OCI-LY7 (cell line): ENCODE measurements around the gene PDK2. TPM values are rescaled to one million over a fixed set of nuclear protein-coding genes. Genes with fewer than 3 reads are reported as not detected.

Source experiments
- BruUV-seq: library from RNA; stranded (reverse); fragments of 400-500 nt; replicated peaks from 2 replicates; lab custom pipeline; 2021; lab: Mats Ljungman, UMichigan
- CTCF ChIA-PET: fragments of 300-600 bp; sonication (Branson Sonifier 250); formaldehyde crosslinking; loops from one replicate; lab custom pipeline; 2022; ENCODE audit warnings: antibody characterized with exemption; ENCODE audit not compliant: unreplicated experiment; lab: Charles Lee
- POLR2A ChIA-PET: fragments of 300-600 bp; sonication (Branson Sonifier 250); formaldehyde crosslinking; loops from one replicate; lab custom pipeline; 2022; ENCODE audit warnings: antibody characterized with exemption; lab: Charles Lee
- DNase-seq: peaks from one replicate; pipeline ENCODE4 v3.0.0-alpha.2; 2015; ENCODE audit warnings: low spot score
- H2AFZ ChIP-seq: fragments of 200-600 bp; sonication (generic), shearing (Covaris generic); 2 replicates; pipeline ENCODE4 v1.6.1; 2014; ENCODE audit warnings: mild to moderate bottlenecking, antibody characterized with exemption, low read length, moderate library complexity
- H3K27ac ChIP-seq: fragments of 200-600 bp; sonication (generic); 2 replicates; pipeline ENCODE4 v1.5.1; 2014; ENCODE audit warnings: mixed run types, low read depth, mild to moderate bottlenecking, moderate library complexity, low read length, inconsistent platforms; ENCODE audit not compliant: poor library complexity, severe bottlenecking
- H3K36me3 ChIP-seq: fragments of 200-600 bp; sonication (generic); 2 replicates; pipeline ENCODE4 v1.6.1; 2014; ENCODE audit warnings: mild to moderate bottlenecking, antibody characterized with exemption, low read length, moderate library complexity, mixed read lengths; ENCODE audit not compliant: insufficient read depth
- H3K4me1 ChIP-seq: fragments of 200-600 bp; sonication (generic); 2 replicates; pipeline ENCODE4 v1.5.1; 2014; ENCODE audit warnings: mild to moderate bottlenecking, low read length; ENCODE audit not compliant: insufficient read depth, poor library complexity, severe bottlenecking
- H3K4me2 ChIP-seq: fragments of 200-600 bp; sonication (generic); 2 replicates; pipeline ENCODE4 v1.6.1; 2014; ENCODE audit warnings: mild to moderate bottlenecking, low read length
- H3K4me3 ChIP-seq: fragments of 200-600 bp; sonication (generic); 2 replicates; pipeline ENCODE4 v1.5.1; 2014; ENCODE audit warnings: mild to moderate bottlenecking, low read depth, low read length; ENCODE audit not compliant: poor library complexity, severe bottlenecking
- H3K79me2 ChIP-seq: fragments of 200-600 bp; sonication (generic); 2 replicates; pipeline ENCODE4 v1.6.1; 2016; ENCODE audit warnings: low read depth, mild to moderate bottlenecking, low read length, moderate library complexity, mixed read lengths; ENCODE audit not compliant: insufficient read depth
- H3K9me2 ChIP-seq: fragments of 200-600 bp; sonication (generic); 2 replicates; pipeline ENCODE4 v1.6.1; 2016; ENCODE audit warnings: mild to moderate bottlenecking, low read length, mixed read lengths; ENCODE audit not compliant: insufficient read depth
- H3K9me3 ChIP-seq: fragments of 200-600 bp; sonication (generic); 2 replicates; pipeline ENCODE4 v1.6.1; 2014; ENCODE audit warnings: mild to moderate bottlenecking, mixed run types, low read length, mixed read lengths
- H4K20me1 ChIP-seq: fragments of 200-600 bp; sonication (generic); 2 replicates; pipeline ENCODE4 v1.6.1; 2014; ENCODE audit warnings: mild to moderate bottlenecking, antibody characterized with exemption, low read length, moderate library complexity, mixed read lengths; ENCODE audit not compliant: insufficient read depth
- CTCF ChIP-seq: fragments of 200-600 bp; sonication (generic); conservative IDR thresholded peaks from 2 replicates; pipeline ENCODE4 v1.5.1; 2014; ENCODE audit warnings: mild to moderate bottlenecking, antibody characterized with exemption, low read length, moderate library complexity, mixed read lengths
- EZH2phosphoT487 ChIP-seq: fragments of 200-600 bp; sonication (generic); IDR thresholded peaks from 2 replicates; pipeline ENCODE4 v1.6.1; 2018; ENCODE audit warnings: low read depth, borderline replicate concordance, mild to moderate bottlenecking, mixed run types, antibody characterized with exemption, low read length, moderate library complexity, mixed read lengths
- intact Hi-C: fragments of 100-400 bp; cut with micrococcal nuclease; formaldehyde crosslinking; loops from one replicate; pipeline ENCODE4 v1.10.0; 2022; ENCODE audit not compliant: unreplicated experiment
- total RNA-seq, 2 experiments: library from RNA; depleted of rRNA in 1 of 2; stranded (reverse); fragments of >200 nt in 1 of 2; shearing (Covaris generic) in 1 of 2; gene quantifications; 2 replicates each; pipeline ENCODE4 v1.2.3, GENCODE V29; 2014 to 2022

The PDK2 gene
- total RNA-seq, 2 experiments from 2014 or later: 21.8 to 27.7 TPM

- H3K9me2 ChIP-seq: no peaks in the 10 kb centered on the region
- H3K4me1 ChIP-seq: peaks cover 44% of the 10 kb centered on the region
- POLR2A ChIA-PET: interaction anchor here (0.6 to 2.5 kb wide), 7 partner anchors 10 to 792 kb away, joined by 3 to 20 read pairs (median 4); partner anchors contain the start of gene SLC35B1
- peak overlapping the region; percentile 64; the same call in 1 of the 2 replicates for H2AFZ ChIP-seq
- peaks cover 17% of the 10 kb centered on the region for H4K20me1 ChIP-seq
- BruUV-seq: TSS peak; percentile 61
- peaks cover 45% of the 10 kb centered on the region for H3K79me2 ChIP-seq
- H3K4me3 ChIP-seq: peak overlapping the region; percentile 89
- intact Hi-C loops: loop anchor here (1.0 to 10.0 kb wide), 3 partner anchors 10 to 476 kb away; partner anchors contain the start of genes PDK2 and SPOP
- peak overlapping the region; percentile 98 for H3K4me2 ChIP-seq
- TF ChIP-seq CTCF (peak; percentile 60), EZH2phosphoT487 (no peak)
- no peaks in the 10 kb centered on the region for H3K9me3 ChIP-seq
- peaks cover 27% of the 10 kb centered on the region for H3K36me3 ChIP-seq
- CTCF ChIA-PET: interaction anchor here (0.6 to 1.6 kb wide), 5 partner anchors 8 to 57 kb away, joined by 3 to 5 read pairs (median 4); no protein-coding TSS in a partner anchor
- H3K27ac ChIP-seq: peak overlapping the region; percentile 87
- peak; percentile 95 for DNase-seq
Measured at GRCh38 chr17:50151041-50151936, 56.1 kb downstream of the PDK2 start.

GRCh38 chr17:50151937-50152547 lies 56.9 kb downstream of the PDK2 start:
- BruUV-seq: no TSS peak
- peak; percentile 86 for DNase-seq

More at GRCh38 chr17:50151937-50152547, 56.9 kb downstream of the PDK2 start:
- TF ChIP-seq CTCF (no peak), EZH2phosphoT487 (no peak)
- Histone ChIP-seq H3K27ac (peak overlapping the region; percentile 87), H3K36me3 (peaks cover 19% of the 10 kb centered on the region), H3K9me3 (no peaks in the 10 kb centered on the region), H3K4me1 (peaks cover 36% of the 10 kb centered on the region), H3K79me2 (peaks cover 37% of the 10 kb centered on the region), H3K4me2 (peak overlapping the region; percentile 98), H3K9me2 (no peaks in the 10 kb centered on the region), H2AFZ (peak overlapping the region; percentile 51; the same call in 1 of the 2 replicates), H3K4me3 (peak overlapping the region; percentile 89), H4K20me1 (peaks cover 9% of the 10 kb centered on the region)
- intact Hi-C loops: loop anchor here (1.0 to 10.0 kb wide), 3 partner anchors 9 to 477 kb away; partner anchors contain the start of genes PDK2 and SPOP
- CTCF ChIA-PET: interaction anchor here (0.6 to 1.6 kb wide), 5 partner anchors 9 to 58 kb away, joined by 3 to 5 read pairs (median 4); no protein-coding TSS in a partner anchor
- POLR2A ChIA-PET: interaction anchor here (0.6 to 2.5 kb wide), 4 partner anchors 9 to 793 kb away, joined by 3 to 20 read pairs (median 3); partner anchors contain the start of gene SLC35B1
